Common myeloid progenitor, CD34-positive (primary cell): ENCODE data around the gene KRTDAP.
"Not testable (repeated sequence)": the region's sequence is repeated elsewhere in the genome, so short reads cannot be mapped to it uniquely, and the experiment has no call there.

ENCODE experiments used
- CTCF ChIA-PET: fragments of 350-600 bp; sonication (Branson Sonifier 250); formaldehyde crosslinking; loops from one replicate; lab custom pipeline; 2021; ENCODE audit warnings: antibody characterized with exemption; lab: Charles Lee
- POLR2A ChIA-PET: fragments of 350-600 bp; sonication (Branson Sonifier 250); formaldehyde crosslinking; loops from one replicate; lab custom pipeline; 2021; ENCODE audit warnings: antibody characterized with exemption; lab: Charles Lee
- DNase-seq, 3 donors: peaks; one replicate each; pipeline versions ENCODE4 v3.0.0 to v3.0.0-alpha.2; 2013
- H3K27ac ChIP-seq, 2 experiments: 1 replicate in 1 of 2; 2 replicates in 1 of 2; pipeline ENCODE4 v1.7.0; 2013; ENCODE audit warnings: inconsistent platforms in 2 of 2, low read length in 2 of 2, mild to moderate bottlenecking in 2 of 2, low read depth in 1 of 2, moderate library complexity in 1 of 2; ENCODE audit not compliant: severe bottlenecking in 2 of 2, insufficient read depth in 1 of 2, poor library complexity in 1 of 2
- H3K27me3 ChIP-seq, 5 experiments: replicated peaks in 2 of 5; 1 replicate in 3 of 5; 2 replicates in 2 of 5; pipeline versions ENCODE4 v1.6.1 to v1.7.0; 2013; ENCODE audit warnings: low read length in 4 of 5, mild to moderate bottlenecking in 2 of 5, moderate library complexity in 2 of 5, inconsistent platforms in 1 of 5; ENCODE audit not compliant: insufficient read depth in 5 of 5, control insufficient read depth in 4 of 5
- H3K36me3 ChIP-seq, 4 experiments: 1 replicate in 2 of 4; 2 replicates in 2 of 4; pipeline versions ENCODE4 v1.6.1 to v1.7.0; 2013; ENCODE audit warnings: low read length in 3 of 4, control low read depth in 1 of 4, mild to moderate bottlenecking in 1 of 4; ENCODE audit not compliant: control insufficient read depth in 4 of 4, insufficient read depth in 4 of 4
- H3K4me1 ChIP-seq, 4 experiments: 1 replicate in 3 of 4; 2 replicates in 1 of 4; pipeline versions ENCODE4 v1.6.1 to v1.7.1; 2013; ENCODE audit warnings: low read length in 3 of 4, mild to moderate bottlenecking in 3 of 4, control low read depth in 1 of 4, inconsistent platforms in 1 of 4, moderate library complexity in 1 of 4; ENCODE audit not compliant: control insufficient read depth in 4 of 4, insufficient read depth in 4 of 4; ENCODE audit errors: control extremely low read depth in 1 of 4
- H3K4me3 ChIP-seq, 7 experiments: 1 replicate in 4 of 7; 2 replicates in 3 of 7; pipeline versions ENCODE4 v1.5.1 to v1.7.0; 2013; ENCODE audit warnings: mild to moderate bottlenecking in 7 of 7, low read length in 6 of 7, moderate library complexity in 6 of 7, inconsistent platforms in 2 of 7, low read depth in 2 of 7, control low read depth in 1 of 7; ENCODE audit not compliant: insufficient read depth in 4 of 7, control insufficient read depth in 1 of 7; ENCODE audit errors: extremely low read depth in 1 of 7
- H3K9me3 ChIP-seq, 5 experiments: 1 replicate in 4 of 5; 2 replicates in 1 of 5; pipeline versions ENCODE4 v1.6.1 to v1.7.1; 2013; ENCODE audit warnings: low read length in 4 of 5, mild to moderate bottlenecking in 2 of 5, inconsistent platforms in 1 of 5, low read depth in 1 of 5, moderate library complexity in 1 of 5; ENCODE audit not compliant: control insufficient read depth in 4 of 5, insufficient read depth in 2 of 5; ENCODE audit errors: control extremely low read depth in 1 of 5
- WGBS: methylation state at CpG from one replicate; pipeline ENCODE4 v1.1.5; 2013; ENCODE audit not compliant: insufficient coverage; 5-methylcytosine and 5-hydroxymethylcytosine counted together

The KRTDAP gene

DNA sequence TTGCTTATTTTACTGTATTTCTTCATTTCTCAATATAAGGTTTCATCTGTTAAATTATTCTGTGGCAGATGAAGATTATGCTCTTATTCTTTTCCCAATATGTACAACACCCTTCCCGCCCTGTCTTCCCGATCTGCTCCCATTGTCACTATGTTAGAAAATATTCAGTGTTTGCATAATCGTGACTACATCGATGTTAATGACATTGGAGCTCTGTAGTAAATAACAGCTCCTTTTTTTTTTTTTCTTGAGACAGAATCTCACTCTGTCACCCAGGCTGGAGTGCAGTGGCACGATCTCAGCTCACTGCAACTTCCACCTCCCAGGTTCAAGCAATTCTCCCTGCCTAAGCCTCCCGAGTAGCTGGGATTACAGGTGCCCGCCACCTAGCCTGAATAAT, 27.3 kb downstream of the KRTDAP start:
- H3K4me3 ChIP-seq, result peak overlapping the region in 3 of 7 experiments; percentile 26 to 35 (median 33)
- not testable (repeated sequence) for DNase-seq, H3K36me3 ChIP-seq, H3K9me3 ChIP-seq, H3K27me3 ChIP-seq
- ChIA-PET CTCF (interaction anchor here (0.5 to 3.1 kb wide), 13 partner anchors 10 to 365 kb away, joined by 3 to 16 read pairs (median 4); no protein-coding TSS in a partner anchor), POLR2A (interaction anchor here (0.6 to 1.6 kb wide), 6 partner anchors 9 to 167 kb away, joined by 3 to 6 read pairs (median 4); no protein-coding TSS in a partner anchor)
- peaks cover 15 to 61% (median 51%) of the 10 kb centered on the region in 4 experiments for H3K4me1 ChIP-seq
- H3K27ac ChIP-seq, result peak overlapping the region in 1 of 2 experiments; percentile 57
- 0% methylated on average over 2 of the region's 7 CpGs for WGBS

DNA sequence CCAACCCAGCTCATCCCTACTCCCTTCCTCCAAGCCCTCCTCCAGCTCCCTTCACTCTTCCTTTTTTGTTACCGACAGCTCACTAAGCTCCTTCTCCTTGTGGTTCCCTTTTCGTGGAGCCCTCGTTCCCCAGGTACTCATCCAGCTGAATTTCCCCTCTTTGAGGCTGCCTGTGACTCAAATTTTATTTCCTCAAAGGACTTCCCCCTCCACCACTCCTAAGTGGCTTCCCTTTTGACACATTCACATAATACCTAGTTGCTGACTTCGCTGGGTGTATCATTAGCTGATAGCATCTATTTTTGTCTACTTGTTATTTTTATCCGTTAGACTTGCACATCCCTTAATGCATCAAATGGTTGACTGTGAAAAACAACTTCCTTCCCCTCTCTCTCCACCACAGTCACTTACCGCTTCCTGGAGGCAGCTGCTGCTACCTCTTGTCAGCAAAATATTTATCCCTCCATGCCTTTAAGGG, 27.7 kb downstream of the KRTDAP start:
- peak; percentile 81 to 96 (median 91) for DNase-seq
- ChIA-PET CTCF (interaction anchor here (0.5 to 3.1 kb wide), 13 partner anchors 11 to 364 kb away, joined by 3 to 16 read pairs (median 4); no protein-coding TSS in a partner anchor), POLR2A (interaction anchor here (0.6 to 1.6 kb wide), 6 partner anchors 8 to 167 kb away, joined by 3 to 6 read pairs (median 4); no protein-coding TSS in a partner anchor)
- Histone ChIP-seq H3K27ac (peak overlapping the region in 1 of 2 experiments; percentile 57), H3K27me3 (no peaks in the 10 kb centered on the region), H3K9me3 (no peaks in the 10 kb centered on the region), H3K36me3 (no peaks in the 10 kb centered on the region), H3K4me1 (peaks cover 15 to 65% (median 55%) of the 10 kb centered on the region in 4 experiments), H3K4me3 (peak overlapping the region in 4 of 7 experiments; percentile 9 to 40 (median 34))
- WGBS, result 0% methylated on average over 5 of the region's 6 CpGs

DNA sequence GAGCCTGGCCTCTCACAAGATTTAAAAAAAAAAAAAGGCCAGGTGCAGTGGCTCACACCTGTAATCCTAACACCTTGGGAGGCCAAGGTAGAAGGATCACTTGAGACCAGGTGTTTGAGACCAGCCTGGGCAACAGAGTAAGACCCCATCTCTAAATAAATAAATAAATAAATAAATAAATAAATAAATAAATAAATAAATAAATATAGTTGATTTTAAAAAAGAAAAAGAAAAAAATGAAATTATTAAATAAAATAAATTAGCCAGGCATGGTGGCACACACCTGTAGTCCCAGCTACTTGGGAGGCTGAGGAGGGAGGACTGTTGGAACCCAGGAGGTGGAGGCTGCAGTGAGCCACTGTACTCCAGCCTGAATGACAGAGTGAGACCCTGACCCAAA, 28.5 kb downstream of the KRTDAP start:
- Histone ChIP-seq H3K4me3 (peak overlapping the region in 1 of 7 experiments; percentile 35), H3K27ac (peak overlapping the region in 1 of 2 experiments; percentile 57), H3K4me1 (peaks cover 15 to 70% (median 57%) of the 10 kb centered on the region in 4 experiments)
- H3K27me3 ChIP-seq, H3K9me3 ChIP-seq, H3K36me3 ChIP-seq, DNase-seq: not testable (repeated sequence)
- ChIA-PET CTCF (interaction anchor here (1.0 to 3.1 kb wide), 7 partner anchors 13 to 109 kb away, joined by 3 to 16 read pairs (median 5); no protein-coding TSS in a partner anchor), POLR2A (interaction anchor here (1.1 to 1.6 kb wide), 2 partner anchors 24 to 109 kb away, joined by 4 to 6 read pairs; no protein-coding TSS in a partner anchor)

DNA sequence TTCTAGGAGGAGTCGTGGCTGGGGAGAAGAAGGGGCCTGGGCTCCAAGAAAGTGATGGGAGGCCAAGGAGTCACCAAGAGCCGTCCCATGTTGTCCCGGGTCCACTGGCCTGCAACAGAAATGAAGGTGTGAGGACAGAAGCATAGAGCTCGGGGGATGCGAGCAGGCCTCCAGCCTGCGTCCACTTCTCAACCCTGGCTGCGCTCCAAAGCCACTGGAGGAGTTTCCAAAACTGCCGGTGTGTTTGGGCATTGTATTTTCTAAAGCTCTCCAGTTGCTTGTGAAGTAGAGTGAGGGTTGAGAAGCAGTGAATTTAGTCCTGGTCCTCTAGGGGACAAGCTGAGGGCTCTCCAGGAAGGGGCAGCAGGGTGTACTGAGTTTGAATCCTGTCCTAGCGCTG, 29.2 kb downstream of the KRTDAP start:
- Histone ChIP-seq H3K27ac (no peak overlapping the region), H3K36me3 (no peaks in the 10 kb centered on the region), H3K4me1 (peaks cover 15 to 70% (median 58%) of the 10 kb centered on the region in 4 experiments), H3K27me3 (no peaks in the 10 kb centered on the region), H3K4me3 (no peak overlapping the region), H3K9me3 (no peaks in the 10 kb centered on the region)
- ChIA-PET POLR2A (interaction anchor here (0.7 kb wide), 1 partner anchor 96 kb away, joined by 3 read pairs; no protein-coding TSS in a partner anchor), CTCF (interaction anchor here (0.6 to 1.7 kb wide), 4 partner anchors 12 to 41 kb away, joined by 3 to 4 read pairs (median 4); no protein-coding TSS in a partner anchor)
- WGBS, result 81% methylated on average over 9 of the region's 9 CpGs
- DNase-seq, result no peak

DNA sequence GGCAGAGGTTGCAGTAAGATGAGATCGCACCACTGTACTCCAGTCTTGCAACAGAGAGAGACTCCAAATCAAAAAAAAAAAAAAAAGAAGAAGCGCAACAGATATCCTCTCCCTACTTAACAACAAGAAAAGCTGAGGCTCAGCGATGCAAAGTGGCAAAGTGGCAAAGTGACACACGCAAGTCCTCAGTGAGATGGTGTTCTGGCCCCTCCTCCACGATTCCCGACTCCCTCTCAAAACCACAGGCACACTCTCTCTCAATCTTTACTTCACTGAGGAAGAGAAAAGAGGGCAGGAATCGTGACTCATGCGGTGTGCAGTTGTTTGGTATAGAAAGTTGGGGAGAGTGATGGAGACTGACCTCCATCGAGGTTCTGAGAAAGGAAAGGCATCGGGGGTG, 29.7 kb downstream of the KRTDAP start:
- peak in 1 of 3 donors; percentile 35 for DNase-seq
- no peaks in the 10 kb centered on the region for H3K36me3 ChIP-seq
- ChIA-PET POLR2A (interaction anchor here (0.7 kb wide), 1 partner anchor 95 kb away, joined by 3 read pairs; no protein-coding TSS in a partner anchor), CTCF (interaction anchor here (0.6 to 1.7 kb wide), 8 partner anchors 12 to 165 kb away, joined by 3 to 5 read pairs (median 4); no protein-coding TSS in a partner anchor)
- no peaks in the 10 kb centered on the region for H3K27me3 ChIP-seq
- no peak overlapping the region for H3K4me3 ChIP-seq
- peaks cover 15 to 73% (median 61%) of the 10 kb centered on the region in 4 experiments for H3K4me1 ChIP-seq
- WGBS, result 91% methylated on average over 3 of the region's 10 CpGs
- H3K27ac ChIP-seq, result no peak overlapping the region
- no peaks in the 10 kb centered on the region for H3K9me3 ChIP-seq

DNA sequence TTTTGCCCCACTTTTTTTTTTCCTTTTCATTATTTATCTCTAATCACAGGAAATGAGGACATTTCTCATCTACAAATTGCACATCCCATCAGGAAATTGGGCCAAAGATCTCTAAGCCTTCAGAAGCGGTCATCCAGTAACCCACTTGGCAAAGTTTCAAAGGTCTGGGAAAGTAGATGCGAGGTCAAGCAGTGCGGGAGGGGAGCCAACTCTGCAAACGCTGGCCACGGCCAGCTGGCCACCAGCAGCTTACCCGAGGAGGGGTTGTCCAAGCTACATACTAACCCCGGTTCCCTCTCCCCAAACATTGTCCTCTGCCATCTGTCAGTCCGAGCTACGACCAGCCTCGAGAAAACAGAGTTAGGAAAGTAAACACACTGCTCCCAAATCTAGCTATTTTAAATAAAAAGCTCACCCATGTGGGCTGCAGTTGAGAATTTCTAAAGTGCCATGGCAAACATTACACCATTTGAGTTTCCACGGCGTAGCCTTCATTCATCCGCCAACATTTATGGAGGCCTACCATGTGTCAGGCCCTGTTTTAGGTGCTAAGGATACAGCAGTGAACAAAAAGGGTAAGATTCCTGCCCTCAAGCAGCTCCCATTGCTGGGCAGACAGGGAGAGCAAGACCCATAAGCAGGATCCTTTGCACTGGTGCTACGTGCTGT, 30.7 kb downstream of the KRTDAP start:
- peak overlapping the region in 1 of 7 experiments; percentile 48 for H3K4me3 ChIP-seq
- peak overlapping the region in 1 of 2 experiments; percentile 30 for H3K27ac ChIP-seq
- no peaks in the 10 kb centered on the region for H3K36me3 ChIP-seq
- POLR2A ChIA-PET, result no interaction called here
- no peaks in the 10 kb centered on the region for H3K9me3 ChIP-seq
- CTCF ChIA-PET, result interaction anchor here (0.6 to 2.3 kb wide), 8 partner anchors 11 to 164 kb away, joined by 3 to 5 read pairs (median 4); partner anchors contain the start of gene FFAR2
- no peaks in the 10 kb centered on the region for H3K27me3 ChIP-seq
- WGBS, result 61% methylated on average over 14 of the region's 14 CpGs
- no peak for DNase-seq
- H3K4me1 ChIP-seq, result peaks cover 15 to 77% (median 63%) of the 10 kb centered on the region in 4 experiments
